Endometrium (tissue), 2 donors: ENCODE measurements around the gene LYPD5.
"Not testable (repeated sequence)": the region's sequence is repeated elsewhere in the genome, so short reads cannot be mapped to it uniquely, and the experiment has no call there.

Experiments used
- FAIRE-seq: peaks from 2 replicates; lab custom pipeline; 2012; peaks lifted over from hg19 to GRCh38; lab: Jason Lieb, UNC
- donor health status: control.
- donor health status: control.

The LYPD5 gene

GRCh38 chr19:43778651-43779050 is 23.6 kb downstream of the LYPD5 start:
- FAIRE-seq: no peak

GRCh38 chr19:43777163-43777695 is 25.0 kb downstream of the LYPD5 start:
- no peak for FAIRE-seq

GRCh38 chr19:43776286-43776685 is 26.0 kb downstream of the LYPD5 start:
- no peak for FAIRE-seq

- no peak for FAIRE-seq
These were observed 26.9 kb downstream of the LYPD5 start for GRCh38 chr19:43775299-43775890.

GRCh38 chr19:43774940-43775258 is 27.3 kb downstream of the LYPD5 start:
- not testable (repeated sequence) for FAIRE-seq

GRCh38 chr19:43774103-43774939 is 27.9 kb downstream of the LYPD5 start:
- FAIRE-seq: no peak

- no peak for FAIRE-seq
These were observed 28.5 kb downstream of the LYPD5 start for GRCh38 chr19:43773725-43774102.

GRCh38 chr19:43769256-43769655 is 33.0 kb downstream of the LYPD5 start:
- FAIRE-seq: no peak

- FAIRE-seq: no peak
These were observed 33.8 kb downstream of the LYPD5 start for GRCh38 chr19:43768273-43769050.

GRCh38 chr19:43767818-43768217 is 34.4 kb downstream of the LYPD5 start:
- no peak for FAIRE-seq

- no peak for FAIRE-seq
These were observed 34.9 kb downstream of the LYPD5 start for GRCh38 chr19:43767316-43767715.

GRCh38 chr19:43766755-43767043 is 35.5 kb downstream of the LYPD5 start:
- no peak for FAIRE-seq

- FAIRE-seq: no peak
These were observed 37.0 kb downstream of the LYPD5 start for GRCh38 chr19:43765109-43765876.

- not testable (repeated sequence) for FAIRE-seq
These were observed 37.6 kb downstream of the LYPD5 start for GRCh38 chr19:43764684-43765083.

- FAIRE-seq: no peak
These were observed 38.7 kb downstream of the LYPD5 start for GRCh38 chr19:43763473-43763939.

GRCh38 chr19:43762814-43763213 is 39.4 kb downstream of the LYPD5 start:
- FAIRE-seq: no peak

GRCh38 chr19:43760941-43761340 is 41.3 kb downstream of the LYPD5 start:
- FAIRE-seq: no peak

GRCh38 chr19:43759515-43759914 is 42.7 kb downstream of the LYPD5 start:
- FAIRE-seq: no peak

- FAIRE-seq: peak; percentile 78
These were observed 46.9 kb downstream of the LYPD5 start for GRCh38 chr19:43755256-43755801.

GRCh38 chr19:43754503-43755255 is 47.6 kb downstream of the LYPD5 start, which contains the start of gene SMG9:
Gene SMG9 (minus strand): TSS chr19:43754962. CDS start chr19:43750741, 4,221 bp downstream.
- no peak for FAIRE-seq

GRCh38 chr19:43754253-43754502 is 48.1 kb downstream of the LYPD5 start:
- FAIRE-seq: no peak
